ENCODE results near the gene CANX.
"Not testable (repeated sequence)": the region's sequence is repeated elsewhere in the genome, so short reads cannot be mapped to it uniquely, and the experiment has no call there.

Gene CANX

GRCh38 chr5:179699616-179700237, 960 bp downstream of the CANX start:
- DNase-seq: peak; percentile 73

GRCh38 chr5:179700401-179700918, 1.7 kb downstream of the CANX start:
- no peak for DNase-seq

- DNase-seq: no peak
Observed at GRCh38 chr5:179716286-179716685, 17.5 kb downstream of the CANX start.

GRCh38 chr5:179720222-179720621, 21.5 kb downstream of the CANX start:
- no peak for DNase-seq

- no peak for DNase-seq
Observed at GRCh38 chr5:179724163-179724562, 25.4 kb downstream of the CANX start.

- DNase-seq: no peak
Observed at GRCh38 chr5:179727106-179727505, 28.3 kb downstream of the CANX start.

GRCh38 chr5:179729303-179729702, 30.5 kb downstream of the CANX start:
- no peak for DNase-seq

GRCh38 chr5:179729727-179730126, 31.0 kb downstream of the CANX start:
- no peak for DNase-seq

- no peak for DNase-seq
Observed at GRCh38 chr5:179730356-179730755, 31.6 kb downstream of the CANX start.

GRCh38 chr5:179730852-179731251, 32.1 kb downstream of the CANX start:
- no peak for DNase-seq

- peak; percentile 67 for DNase-seq
Observed at GRCh38 chr5:179731791-179732411, 33.1 kb downstream of the CANX start.

GRCh38 chr5:179732412-179732917, 33.7 kb downstream of the CANX start, which contains the start of gene MAML1:
Gene MAML1, plus strand, starts transcription at chr5:179732822. Its CDS starts 291 bp downstream, at chr5:179733113.
- DNase-seq: peak; percentile 99

- DNase-seq: no peak
Observed at GRCh38 chr5:179732918-179733771, 34.4 kb downstream of the CANX start.

GRCh38 chr5:179733772-179734126, 35.0 kb downstream of the CANX start:
- no peak for DNase-seq

- no peak for DNase-seq
Observed at GRCh38 chr5:179734536-179735164, 35.9 kb downstream of the CANX start.

- no peak for DNase-seq
Observed at GRCh38 chr5:179738742-179739141, 40.0 kb downstream of the CANX start.

- DNase-seq: not testable (repeated sequence)
Observed at GRCh38 chr5:179744106-179744505, 45.3 kb downstream of the CANX start.

GRCh38 chr5:179746872-179747271, 48.1 kb downstream of the CANX start:
- no peak for DNase-seq

- DNase-seq: no peak
Observed at GRCh38 chr5:179747811-179748210, 49.0 kb downstream of the CANX start.

GRCh38 chr5:179749857-179750508, 51.2 kb downstream of the CANX start:
- DNase-seq: no peak

- no peak for DNase-seq
Observed at GRCh38 chr5:179753971-179754370, 55.2 kb downstream of the CANX start.

- no peak for DNase-seq
Observed at GRCh38 chr5:179755022-179755421, 56.3 kb downstream of the CANX start.
